NOMO-1 treated with DMSO at 0.1 percent for 48 hours (cell line): ENCODE measurements around the gene SHOC2.

ENCODE experiments used
- DNase-seq: peaks from one replicate; lab custom pipeline; 2025; ENCODE audit not compliant: unreplicated experiment; lab: John Stamatoyannopoulos, UW

The SHOC2 gene

DNA sequence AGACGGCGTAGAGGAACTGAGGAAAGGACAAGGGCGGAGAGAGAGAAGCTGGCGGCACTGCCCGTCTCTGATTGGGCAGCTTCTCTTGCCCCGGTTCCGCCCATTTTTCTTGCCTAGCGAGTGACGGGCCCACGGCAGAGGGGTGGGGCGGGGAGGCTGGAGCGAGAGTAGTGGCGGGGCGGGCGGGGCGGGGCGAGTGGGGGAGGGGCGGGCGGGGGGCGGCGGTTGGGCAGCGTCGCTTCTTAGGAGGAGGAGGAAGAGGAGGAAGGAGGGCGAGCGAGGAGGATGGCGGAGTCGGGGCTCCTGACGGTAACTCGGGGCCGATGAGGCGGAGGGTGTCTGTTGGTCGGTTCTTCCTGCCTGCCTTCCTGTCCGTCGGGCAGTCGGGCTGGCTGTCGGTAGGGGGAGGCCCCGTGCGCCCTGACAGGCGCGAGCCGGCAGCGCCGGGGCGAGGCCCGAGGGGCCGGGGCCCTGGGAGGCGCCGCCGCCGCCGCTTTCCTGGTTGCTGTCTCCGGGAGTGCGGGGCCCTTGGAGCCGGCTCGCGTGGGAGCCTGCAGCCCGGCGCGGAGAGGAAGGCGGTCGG is at the start of gene SHOC2:
SHOC2 (plus strand) TSS at position 256 of the 583 bp plus-strand sequence. CDS start 44,755 bp downstream, outside the sequence.
- no peak for DNase-seq

- DNase-seq: no peak
These were observed 48.5 kb upstream of the SHOC2 start for GRCh38 chr10:110870823-110871297.

DNA sequence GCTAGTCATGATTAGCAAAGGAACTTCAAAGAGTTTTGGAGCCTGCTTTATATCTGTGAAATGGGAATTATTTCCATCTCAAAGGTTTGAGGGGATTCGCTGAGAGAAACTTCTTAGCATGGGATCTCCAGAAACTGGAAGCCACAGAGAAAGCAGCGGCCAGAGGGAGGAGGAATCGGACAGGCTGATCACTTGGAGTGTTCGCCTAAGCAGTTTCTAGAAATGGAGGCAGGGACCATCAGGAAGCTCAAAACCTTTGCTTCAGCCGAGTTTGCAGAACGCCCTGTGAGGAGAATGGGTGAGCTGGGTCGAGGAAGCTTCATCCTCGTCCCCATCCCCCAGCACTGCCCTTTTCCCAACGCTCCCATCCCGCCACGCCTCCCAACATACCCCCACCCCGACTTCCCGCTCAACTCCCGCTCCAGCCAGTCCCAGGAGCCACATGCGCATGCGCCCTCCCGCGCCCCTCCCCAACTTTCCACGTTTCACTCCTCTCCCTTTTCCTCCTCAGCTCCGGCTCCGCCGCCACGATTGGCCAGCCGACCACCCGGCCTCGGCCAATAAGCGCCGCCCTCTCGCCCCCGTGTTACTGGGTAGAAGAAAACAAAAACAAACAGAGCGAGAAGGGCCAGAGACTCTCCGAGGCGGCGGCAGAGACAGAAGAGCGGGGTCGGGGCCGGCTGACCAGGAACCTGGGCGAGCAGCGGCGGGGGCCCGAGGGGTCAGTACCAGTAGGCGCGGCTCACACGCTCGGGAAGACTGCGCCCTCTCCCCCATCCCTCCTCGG is 47.9 kb upstream of the SHOC2 start, which contains the start of gene PDCD4:
PDCD4 (plus strand) TSS at position 631 of the 787 bp plus-strand sequence. CDS start 4,100 bp downstream, outside the sequence.
- peak; percentile 87 for DNase-seq

- peak; percentile 88 for DNase-seq
These were observed 47.0 kb upstream of the SHOC2 start for GRCh38 chr10:110872145-110872983.

DNA sequence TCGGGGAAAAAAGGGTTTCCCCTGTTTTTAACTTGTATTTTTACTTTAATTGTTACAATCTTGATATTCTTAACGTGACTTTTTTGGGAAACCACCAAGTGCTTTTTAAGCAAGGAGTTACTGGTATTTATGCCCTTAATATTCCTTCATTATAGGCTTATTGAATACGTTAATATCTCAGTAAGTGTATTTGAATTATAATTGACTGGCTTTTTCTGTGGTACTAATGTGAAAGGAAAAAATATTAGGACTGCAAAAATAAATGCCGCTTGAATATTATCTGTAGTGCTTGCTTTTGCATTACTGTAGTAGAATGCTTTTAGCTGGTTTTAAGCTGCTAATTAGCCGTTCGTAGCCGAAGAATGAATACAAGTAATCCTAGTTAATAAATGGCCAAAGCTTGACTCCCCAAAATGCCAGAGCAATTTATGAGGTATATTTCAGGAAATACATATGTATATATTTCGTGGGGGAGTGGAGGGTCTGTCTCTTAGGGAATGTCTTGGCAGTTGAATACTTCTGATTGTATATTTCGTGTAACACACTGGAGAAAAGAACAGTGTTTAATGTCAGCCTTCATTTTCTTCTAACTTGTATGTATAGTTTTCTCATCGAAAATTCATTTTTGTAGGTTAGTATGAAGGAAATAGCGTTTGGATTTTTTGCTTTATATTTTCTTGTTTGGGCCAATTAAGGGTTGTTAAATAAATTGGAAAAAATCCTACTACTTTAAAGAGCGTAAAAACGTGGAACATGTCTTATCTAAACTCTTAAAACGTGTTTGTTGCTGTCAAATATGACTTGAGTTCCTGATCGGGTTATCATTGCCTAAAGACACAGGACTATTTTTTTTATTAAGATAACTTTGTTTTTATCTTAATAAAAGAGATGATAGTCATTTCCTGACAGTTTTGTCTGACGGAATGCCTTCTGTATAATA is 46.1 kb upstream of the SHOC2 start:
- DNase-seq: no peak

GRCh38 chr10:110873951-110874350 is 45.5 kb upstream of the SHOC2 start:
- DNase-seq: no peak

GRCh38 chr10:110876000-110876399 is 43.4 kb upstream of the SHOC2 start:
- no peak for DNase-seq

DNA sequence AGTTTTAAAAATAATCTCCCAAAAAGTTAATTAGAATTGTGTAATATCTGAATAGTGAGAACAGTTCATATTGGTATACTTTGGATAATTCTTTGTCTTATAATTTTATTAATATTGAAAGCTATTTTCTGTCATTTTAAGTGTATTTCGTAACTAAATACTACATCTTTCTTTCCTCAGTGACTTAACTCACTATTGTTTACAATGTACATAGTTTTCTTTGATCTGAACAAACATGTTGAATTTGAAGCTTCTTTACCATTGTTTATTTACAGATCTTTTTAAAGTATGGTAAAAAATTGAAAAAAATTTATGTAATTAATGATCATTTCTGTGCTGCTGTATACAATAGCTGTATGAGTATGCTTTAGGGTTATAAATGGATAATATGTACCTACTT is 42.6 kb upstream of the SHOC2 start:
- no peak for DNase-seq

DNA sequence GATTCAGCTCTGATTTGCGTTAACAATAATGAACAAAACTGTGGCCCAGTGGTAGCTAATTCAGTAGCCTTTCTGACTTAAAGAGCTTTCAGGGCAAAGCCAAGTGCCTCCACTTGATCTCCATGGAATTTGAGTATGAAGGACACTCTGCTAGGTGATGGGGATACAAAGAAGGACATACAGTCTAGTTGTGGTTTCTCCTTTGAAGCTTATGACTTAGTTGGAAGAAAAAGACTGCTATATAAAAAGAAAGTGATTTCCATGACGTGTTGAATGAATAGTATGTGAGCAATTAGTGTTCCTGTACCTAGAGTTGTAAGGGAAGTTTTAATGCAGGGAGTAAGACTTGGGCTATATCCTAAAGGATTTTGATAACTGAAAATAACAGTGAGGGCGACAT is 39.4 kb upstream of the SHOC2 start:
- no peak for DNase-seq

DNA sequence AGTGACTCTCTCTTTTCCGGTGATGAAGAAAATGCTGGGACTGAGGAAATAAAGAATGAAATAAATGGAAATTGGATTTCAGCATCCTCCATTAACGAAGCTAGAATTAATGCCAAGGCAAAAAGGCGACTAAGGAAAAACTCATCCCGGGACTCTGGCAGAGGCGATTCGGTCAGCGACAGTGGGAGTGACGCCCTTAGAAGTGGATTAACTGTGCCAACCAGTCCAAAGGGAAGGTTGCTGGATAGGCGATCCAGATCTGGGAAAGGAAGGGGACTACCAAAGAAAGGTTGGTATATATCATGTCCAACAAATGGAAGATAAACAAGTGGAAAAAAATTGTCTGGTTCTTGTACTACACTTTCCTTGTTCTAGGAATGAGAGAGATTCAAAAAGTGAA is 38.2 kb upstream of the SHOC2 start:
- no peak for DNase-seq

DNA sequence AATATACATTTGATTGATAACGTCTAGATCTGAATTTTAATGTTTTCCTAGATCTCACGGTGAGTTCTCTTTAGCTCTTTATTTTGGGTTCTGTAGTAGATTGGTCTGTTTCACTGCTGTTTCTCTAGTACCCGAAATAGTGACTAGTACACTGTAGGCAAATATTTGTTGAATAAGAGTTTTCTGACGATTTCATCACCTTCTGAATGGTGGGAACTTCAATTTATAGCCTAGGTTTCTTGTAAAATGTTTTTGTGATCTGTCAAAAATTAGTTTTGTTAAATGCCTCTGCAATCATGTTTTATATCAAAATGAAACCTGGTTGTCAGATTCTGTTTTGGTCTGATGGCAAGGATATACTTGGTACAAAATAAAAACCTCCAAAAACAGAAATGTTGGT is 37.5 kb upstream of the SHOC2 start:
- DNase-seq: no peak

DNA sequence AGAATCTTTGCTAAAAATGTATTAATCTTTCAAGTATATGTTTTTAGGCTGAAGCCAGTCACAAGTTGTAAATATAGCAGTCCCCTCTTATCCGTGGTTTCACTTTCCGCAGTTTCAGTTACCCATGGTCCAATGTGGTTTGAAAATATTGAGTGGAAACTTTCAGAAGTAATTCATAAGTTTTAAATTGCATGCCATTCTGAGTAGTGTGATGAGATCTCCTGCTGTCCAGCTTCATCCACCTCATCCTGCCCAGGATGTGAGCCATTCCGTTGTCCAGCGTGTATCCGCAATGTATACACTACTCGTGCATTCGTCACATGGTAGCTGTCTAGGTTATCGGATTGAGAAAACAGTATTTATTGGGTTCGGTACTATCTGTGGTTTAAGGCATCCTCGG is 35.5 kb upstream of the SHOC2 start:
- no peak for DNase-seq

- no peak for DNase-seq
These were observed 33.3 kb upstream of the SHOC2 start for GRCh38 chr10:110885932-110886674.

DNA sequence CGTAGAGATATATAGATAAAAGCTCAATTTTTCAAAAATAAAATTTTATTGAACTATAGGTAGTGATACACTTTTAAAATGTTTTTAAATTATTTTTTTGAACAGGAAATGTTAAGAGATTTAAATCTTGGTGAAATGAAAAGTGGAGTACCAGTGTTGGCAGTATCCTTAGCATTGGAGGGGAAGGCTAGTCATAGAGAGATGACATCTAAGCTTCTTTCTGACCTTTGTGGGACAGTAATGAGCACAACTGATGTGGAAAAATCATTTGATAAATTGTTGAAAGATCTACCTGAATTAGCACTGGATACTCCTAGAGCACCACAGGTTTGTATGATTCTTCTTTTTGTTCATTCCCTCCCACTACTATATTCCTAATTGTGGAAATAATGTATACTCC is 31.8 kb upstream of the SHOC2 start:
- no peak for DNase-seq

DNA sequence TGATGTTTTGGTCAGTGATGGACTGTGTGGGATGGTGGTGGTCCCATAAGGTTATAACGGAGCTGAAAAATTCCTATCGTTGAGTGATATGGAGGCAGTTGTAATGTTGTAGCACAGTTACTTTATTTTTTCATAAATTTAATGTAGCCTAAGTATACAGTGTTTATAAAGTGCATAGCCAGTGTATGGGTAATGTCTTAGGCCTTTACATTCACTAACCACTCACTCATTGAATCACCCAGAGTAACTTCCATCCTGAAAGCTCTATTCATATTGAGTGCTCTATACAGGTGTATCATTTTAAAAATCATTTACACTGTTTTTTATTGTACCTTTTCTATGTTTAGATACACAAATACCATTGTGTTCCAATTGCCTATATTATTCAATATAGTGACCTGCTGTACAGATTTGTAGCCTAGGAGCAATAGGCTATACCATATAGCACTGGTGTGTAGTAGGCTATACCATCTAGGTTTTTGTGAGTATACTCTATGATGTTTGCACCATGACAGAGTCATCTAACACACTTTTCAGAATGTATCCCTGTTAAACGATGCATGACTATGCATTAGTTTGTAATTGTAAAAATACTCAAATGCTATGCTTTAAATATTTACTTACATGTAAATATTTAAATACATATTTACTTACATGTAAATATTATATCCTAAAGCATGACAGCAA is 26.7 kb upstream of the SHOC2 start:
- no peak for DNase-seq

GRCh38 chr10:110893559-110894179 is 25.7 kb upstream of the SHOC2 start:
- peak; percentile 60 for DNase-seq

- DNase-seq: no peak
These were observed 22.2 kb upstream of the SHOC2 start for GRCh38 chr10:110897184-110897583.

- DNase-seq: no peak
These were observed 21.0 kb upstream of the SHOC2 start for GRCh38 chr10:110898391-110898790.

DNA sequence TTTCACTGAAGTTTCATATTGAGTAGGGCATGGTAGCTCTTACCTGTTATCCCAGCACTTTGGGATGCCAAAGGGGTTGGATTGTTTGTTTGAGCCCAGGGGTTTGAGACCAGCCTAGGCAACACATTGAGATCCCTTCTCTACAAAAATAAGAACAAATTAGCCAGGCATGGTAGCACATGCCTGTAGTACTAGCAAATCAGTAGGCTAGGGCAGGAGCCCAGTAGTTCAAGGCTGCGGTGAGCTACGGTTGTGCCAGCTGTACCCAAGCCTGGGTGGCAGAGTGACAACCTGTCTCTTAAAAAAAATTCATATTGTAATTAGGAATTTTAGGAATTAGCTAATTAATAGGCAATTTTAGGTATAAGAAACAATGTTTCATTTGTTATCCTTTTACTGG is 18.4 kb upstream of the SHOC2 start:
- no peak for DNase-seq
